GM18861 (cell line): ENCODE results near the gene CAMK2G.
A peak's percentile ranks its signal among the peaks of the same experiment; 100 is the strongest.

Source experiments
- ATAC-seq: cut with Tn5 transposase; IDR thresholded peaks from one replicate; pipeline ENCODE4 v1.9.1; 2021; ENCODE audit not compliant: unreplicated experiment

Gene CAMK2G

DNA sequence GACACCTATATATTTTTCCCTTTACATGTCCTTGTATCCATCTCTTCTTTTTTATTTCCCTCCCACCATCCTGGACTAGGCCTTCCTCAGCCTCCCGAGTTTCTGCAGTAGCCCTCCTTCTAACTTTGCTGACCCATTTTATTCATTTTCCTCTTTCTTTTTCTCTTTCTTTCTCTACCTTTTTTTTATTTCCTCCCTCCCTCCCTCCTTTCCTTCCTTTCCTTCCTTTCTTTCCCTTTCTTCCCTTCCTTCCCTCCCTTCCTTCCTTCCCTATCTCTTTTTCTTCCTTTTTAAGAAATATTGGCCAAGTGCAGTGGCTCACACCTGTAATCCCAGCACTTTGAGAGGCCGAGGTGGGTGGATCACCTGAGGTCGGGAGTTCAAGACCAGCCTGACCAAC lies 9.7 kb upstream of the CAMK2G start:
- no peak for ATAC-seq

- no peak for ATAC-seq
Observed at GRCh38 chr10:73881221-73881919, 7.0 kb upstream of the CAMK2G start.

- peak; percentile 65 for ATAC-seq
Observed at GRCh38 chr10:73879296-73880173, 5.2 kb upstream of the CAMK2G start.

GRCh38 chr10:73878365-73878764 lies 4.0 kb upstream of the CAMK2G start:
- no peak for ATAC-seq

DNA sequence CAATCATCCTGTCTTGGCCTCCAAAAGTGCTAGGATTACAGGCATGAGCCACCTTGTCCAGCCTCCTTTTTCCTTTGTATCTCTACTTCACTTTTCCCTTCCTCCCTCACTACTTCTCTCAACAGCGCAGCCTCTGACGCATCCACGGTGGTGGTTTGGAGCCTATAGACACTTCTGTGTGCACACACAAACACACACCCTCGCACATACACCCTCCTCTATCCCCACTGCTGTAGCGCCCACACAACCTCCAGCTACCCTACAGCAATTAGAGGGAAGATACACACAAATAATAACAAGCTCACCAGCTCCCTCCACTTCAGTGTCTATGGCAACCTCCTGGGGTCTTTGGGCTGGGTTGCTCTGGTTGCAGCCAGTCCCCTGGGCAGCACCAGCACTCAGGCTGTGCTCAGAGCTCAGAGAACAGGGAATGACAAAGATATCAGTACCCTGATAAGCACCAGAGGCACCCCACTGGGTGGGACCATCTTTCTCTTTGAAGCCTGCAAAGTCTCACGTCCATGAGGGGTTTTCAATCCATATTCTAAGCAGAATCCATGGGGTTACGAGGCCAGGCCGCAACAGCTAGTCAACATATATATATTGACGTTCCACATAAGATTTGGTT lies 3.3 kb upstream of the CAMK2G start:
- ATAC-seq = no peak

DNA sequence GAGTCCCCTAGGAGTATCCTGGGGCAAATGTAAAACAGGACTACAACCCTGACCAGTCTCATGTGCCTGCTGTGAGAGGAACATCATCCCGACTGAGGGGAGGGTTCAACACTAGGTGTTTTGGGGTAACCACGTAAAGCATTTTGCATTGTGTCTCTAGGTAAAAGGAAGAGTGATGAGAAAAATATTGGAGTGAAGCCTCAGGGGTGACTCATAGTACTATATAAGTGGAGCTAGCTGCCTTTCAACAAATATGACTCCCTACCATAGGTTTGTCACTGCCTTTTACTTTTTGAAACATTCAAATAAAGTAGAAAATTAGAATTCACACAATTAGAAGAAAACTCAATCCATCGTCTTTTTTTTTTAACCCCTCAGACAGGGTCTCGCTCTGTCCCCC lies 2.6 kb upstream of the CAMK2G start:
- no peak for ATAC-seq

DNA sequence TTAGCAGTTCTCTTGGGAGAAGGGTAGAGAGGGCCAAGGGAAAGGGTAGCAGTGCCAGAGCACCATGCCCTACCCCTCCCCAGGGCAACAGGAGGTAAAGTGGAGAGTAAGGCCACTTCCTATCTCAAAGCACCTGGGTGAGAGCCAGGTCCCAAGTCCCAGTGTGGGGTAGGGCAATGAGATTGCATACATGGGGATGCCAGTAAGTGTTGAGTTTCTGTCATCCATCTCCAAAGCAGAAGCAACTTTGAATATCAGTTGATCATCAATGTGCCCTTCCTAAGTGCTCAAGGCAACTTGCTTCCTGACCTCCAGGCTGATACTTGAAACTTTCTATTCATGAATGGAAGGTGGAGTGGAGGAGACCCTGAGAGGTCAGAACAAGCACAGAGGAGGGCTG lies 2.2 kb upstream of the CAMK2G start:
- ATAC-seq = no peak

- no peak for ATAC-seq
Observed at GRCh38 chr10:73876157-73876556, 1.8 kb upstream of the CAMK2G start.

DNA sequence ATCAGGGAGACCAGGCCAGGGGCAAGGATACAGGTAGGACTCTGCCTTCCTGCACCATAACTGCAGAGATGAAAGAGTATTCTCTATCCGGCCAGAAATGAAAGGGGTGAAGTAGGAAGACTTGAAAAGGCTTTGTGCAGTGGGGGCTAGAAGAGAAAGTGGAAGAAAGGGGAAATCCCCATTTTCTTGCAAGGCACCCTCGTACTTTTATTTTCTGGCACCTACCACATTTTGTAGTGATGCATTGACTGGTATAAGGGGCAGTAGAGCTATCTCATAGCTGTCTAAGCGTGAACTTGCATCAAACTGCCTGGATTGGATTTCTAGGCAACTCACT lies 752 bp upstream of the CAMK2G start:
- ATAC-seq = peak; percentile 18

GRCh38 chr10:73873838-73874215 lies 528 bp downstream of the CAMK2G start:
- no peak for ATAC-seq

GRCh38 chr10:73873142-73873837 lies 1.1 kb downstream of the CAMK2G start:
- no peak for ATAC-seq

GRCh38 chr10:73872190-73872710 lies 2.1 kb downstream of the CAMK2G start:
- no peak for ATAC-seq

- no peak for ATAC-seq
Observed at GRCh38 chr10:73871295-73872189, 2.8 kb downstream of the CAMK2G start.

GRCh38 chr10:73868655-73869195 lies 5.6 kb downstream of the CAMK2G start:
- ATAC-seq = no peak

- ATAC-seq = no peak
Observed at GRCh38 chr10:73867871-73868631, 6.3 kb downstream of the CAMK2G start.

GRCh38 chr10:73867126-73867807 lies 7.1 kb downstream of the CAMK2G start:
- no peak for ATAC-seq

- ATAC-seq = no peak
Observed at GRCh38 chr10:73866621-73867020, 7.7 kb downstream of the CAMK2G start.
